GM08714 (cell line): Measurements from ENCODE around the gene NR1D2.
"Not testable (repeated sequence)": the region's sequence is repeated elsewhere in the genome, so short reads cannot be mapped to it uniquely, and the experiment has no call there.

ENCODE experiments used
- H3K4me3 ChIP-seq: fragments of 200-500 bp; sonication (Bioruptor generic); 2 replicates; pipeline ENCODE4 v1.5.1; 2014; ENCODE audit warnings: mild to moderate bottlenecking, low read length, inconsistent platforms
- ZNF274 ChIP-seq: IDR thresholded peaks from 2 replicates; pipeline ENCODE4 v1.6.1; 2012; ENCODE audit warnings: mild to moderate bottlenecking, low read depth, low read length

Gene NR1D2

DNA sequence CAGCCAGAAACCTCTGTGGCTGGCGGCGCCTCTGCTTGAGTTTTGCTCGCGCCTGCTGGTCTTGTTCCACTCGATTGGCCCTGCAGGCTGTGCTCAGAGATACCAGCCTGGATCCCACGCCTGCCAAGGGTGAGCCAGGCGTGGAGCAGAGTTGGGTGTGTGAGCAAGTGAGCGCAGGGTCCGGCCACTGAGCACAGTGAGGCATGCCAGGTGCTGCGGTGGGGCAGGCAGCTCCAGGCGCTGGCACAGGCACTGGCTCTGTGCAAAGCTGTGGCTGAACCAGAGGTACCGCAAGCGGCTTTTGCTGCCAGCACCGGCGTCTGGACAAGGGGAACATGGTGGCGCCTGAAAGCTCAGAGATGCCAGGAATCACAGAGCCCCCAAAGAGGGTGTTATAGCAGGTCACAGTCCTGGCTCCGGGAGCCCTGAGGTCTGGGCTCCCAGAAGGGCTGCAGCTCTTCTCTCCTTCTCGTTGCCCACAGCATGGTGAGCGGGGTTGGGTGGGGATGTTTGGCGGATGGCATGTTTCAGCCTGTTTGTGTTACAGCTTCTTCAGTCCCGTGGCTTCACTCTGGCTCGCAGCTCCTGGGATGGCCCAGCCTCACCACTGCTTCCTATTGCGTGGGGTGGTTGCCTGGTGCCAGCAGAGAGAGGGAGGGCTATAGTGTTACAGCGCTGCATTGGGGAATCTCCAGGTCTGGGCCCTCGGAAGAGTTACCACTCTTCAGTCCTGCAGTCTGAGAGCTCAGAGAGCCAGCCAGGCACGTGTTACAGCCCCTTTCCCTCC is 73.9 kb downstream of the NR1D2 start:
- no peak overlapping the region for H3K4me3 ChIP-seq
- TF ChIP-seq ZNF274: no peak

DNA sequence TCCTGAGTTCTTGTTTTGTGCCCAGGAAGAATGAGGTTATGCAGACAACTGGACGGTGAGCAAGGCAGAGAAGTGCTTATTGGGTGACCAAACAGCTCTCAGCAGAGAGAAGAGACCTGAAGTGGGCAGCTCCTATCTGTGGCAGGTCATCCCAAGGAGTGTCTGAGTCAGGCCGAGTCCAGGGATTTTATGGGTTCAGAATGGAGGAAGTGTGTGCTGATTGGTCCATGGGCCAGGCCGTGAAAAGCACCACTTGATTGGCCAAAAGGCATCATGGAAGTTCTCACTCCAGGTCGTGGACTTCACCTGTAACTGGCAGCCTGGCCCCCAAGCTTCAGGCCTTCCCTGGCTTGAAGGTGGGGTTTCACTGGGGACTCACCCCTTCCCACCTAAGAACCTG is 74.5 kb downstream of the NR1D2 start:
- H3K4me3 ChIP-seq: no peak overlapping the region
- TF ChIP-seq ZNF274: no peak

DNA sequence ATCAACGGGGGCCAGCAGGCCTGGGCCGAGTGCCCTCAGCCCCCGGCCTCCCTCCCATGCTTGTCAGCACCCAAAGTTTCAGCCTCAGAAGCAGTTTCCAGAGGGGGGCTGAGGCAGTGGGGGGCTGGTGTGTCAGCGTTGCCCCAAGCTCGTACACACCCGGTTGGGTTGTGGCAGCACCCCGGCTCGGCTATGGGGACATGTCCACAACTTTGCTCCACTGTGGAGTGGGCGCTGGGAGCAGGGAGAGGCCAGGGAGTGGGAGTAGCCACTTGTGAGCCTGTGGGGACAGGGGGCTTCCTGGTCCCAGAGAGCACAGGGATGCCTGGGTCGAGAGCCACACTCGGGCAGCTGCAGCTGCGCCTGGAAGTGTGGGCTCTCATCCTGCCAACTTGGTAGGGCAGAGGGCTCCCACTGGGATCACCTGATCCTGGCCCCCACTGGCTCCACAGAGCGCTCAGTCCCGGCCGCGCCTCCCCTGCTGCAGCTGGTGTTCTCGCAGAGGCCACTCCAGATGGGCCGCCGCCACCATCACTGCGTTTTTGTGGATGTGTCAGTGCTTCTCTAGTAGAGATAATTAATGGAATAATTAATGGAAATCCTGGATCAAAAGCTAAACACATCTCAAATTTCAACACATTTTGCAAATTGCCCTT is 75.1 kb downstream of the NR1D2 start:
- no peak for TF ChIP-seq ZNF274
- no peak overlapping the region for H3K4me3 ChIP-seq

DNA sequence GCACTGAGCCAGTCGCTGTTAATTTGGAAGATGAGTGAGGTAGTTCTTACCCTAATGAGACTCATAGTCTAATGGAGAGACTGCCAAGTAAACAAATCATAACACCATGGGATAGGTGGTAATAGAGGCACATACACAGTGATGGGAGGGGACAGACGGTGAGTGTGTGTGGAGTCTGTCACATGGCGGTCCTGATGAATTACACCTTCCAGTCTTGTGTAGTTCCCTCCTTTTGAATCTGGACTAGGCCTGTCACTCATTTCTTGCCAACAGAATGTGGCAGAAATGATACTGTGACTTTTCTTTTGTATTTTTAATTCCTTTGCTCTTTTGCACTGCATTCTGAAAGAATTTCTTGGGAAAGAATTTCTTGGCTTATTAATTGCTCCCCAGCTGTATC is 78.1 kb downstream of the NR1D2 start:
- no peak for TF ChIP-seq ZNF274

DNA sequence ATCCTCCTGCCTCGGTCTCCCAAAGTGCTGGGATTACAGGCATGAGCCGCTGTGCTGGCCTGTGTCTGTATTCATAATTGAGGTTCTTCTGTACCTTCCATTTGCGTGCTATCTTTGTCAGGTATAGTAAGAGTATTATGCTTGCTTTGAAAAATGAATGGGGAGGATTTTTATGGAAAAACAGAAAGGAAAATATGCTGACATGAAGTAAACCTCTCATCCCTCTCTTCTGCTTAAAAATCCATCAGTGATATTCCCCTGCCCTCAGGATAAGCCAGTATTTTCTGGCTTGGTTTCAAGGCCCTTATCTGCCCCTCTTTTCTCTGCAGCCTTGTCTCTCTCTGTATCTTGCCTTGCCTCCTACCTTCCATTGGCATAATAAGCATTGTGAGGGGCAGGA is 80.7 kb downstream of the NR1D2 start:
- TF ChIP-seq ZNF274: no peak
- no peak overlapping the region for H3K4me3 ChIP-seq

More for the DNA sequence above, 78.1 kb downstream of the NR1D2 start:
- no peak overlapping the region for H3K4me3 ChIP-seq

DNA sequence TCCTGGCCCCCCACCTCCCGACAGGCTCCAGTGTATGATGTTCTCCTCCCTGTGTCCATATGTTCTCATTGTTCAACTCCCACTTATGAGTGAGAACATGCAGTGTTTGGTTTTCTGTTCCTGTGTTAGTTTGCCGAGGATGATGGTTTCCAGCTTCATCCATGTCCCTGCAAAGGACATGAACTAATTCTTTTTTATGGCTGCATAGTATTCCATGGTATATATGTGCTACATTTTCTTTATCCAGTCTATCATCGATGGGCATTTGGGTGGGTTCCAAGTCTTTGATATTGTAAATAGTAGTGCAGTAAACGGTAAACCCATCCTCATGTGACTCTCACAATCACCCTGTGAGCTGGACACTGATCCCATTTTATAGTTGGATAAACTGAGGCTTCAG is 81.6 kb downstream of the NR1D2 start:
- not testable (repeated sequence) for H3K4me3 ChIP-seq

DNA sequence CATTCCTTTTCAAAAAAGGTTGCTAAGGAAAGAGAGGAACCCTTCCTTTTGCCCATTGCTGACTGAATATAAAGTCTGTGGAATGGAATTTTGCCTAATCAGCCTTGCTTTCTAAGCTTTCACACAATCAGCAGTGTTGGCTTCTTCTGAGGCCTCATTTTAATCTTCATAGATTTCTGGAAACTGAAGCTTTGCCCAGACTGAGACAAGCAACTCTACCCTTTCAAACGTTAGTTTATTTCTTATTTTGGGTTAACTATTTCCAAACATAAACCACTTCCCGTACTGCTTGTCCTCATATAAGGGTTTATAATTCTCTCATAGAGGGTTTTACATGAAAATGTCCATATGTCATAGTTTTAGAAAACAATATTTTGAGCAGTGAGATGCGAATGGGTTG is 82.9 kb downstream of the NR1D2 start:
- no peak for TF ChIP-seq ZNF274
- H3K4me3 ChIP-seq: no peak overlapping the region
